Middle frontal gyrus (tissue), 1 donor: ENCODE results near the gene PPP1R8.
"Not testable (repeated sequence)": the region's sequence is repeated elsewhere in the genome, so short reads cannot be mapped to it uniquely, and the experiment has no call there.

Source experiments
- DNase-seq: peaks from one replicate; pipeline ENCODE4 v3.0.0-alpha.2; 2015; ENCODE audit warnings: low spot score; ENCODE audit errors: extremely low spot score

PPP1R8 gene

GRCh38 chr1:27831568-27832410 is 1.2 kb downstream of the PPP1R8 start:
- DNase-seq = no peak

- DNase-seq = no peak
These were observed 2.2 kb downstream of the PPP1R8 start for GRCh38 chr1:27832762-27833161.

- no peak for DNase-seq
These were observed 2.9 kb downstream of the PPP1R8 start for GRCh38 chr1:27833470-27833869.

GRCh38 chr1:27835046-27835445 is 4.5 kb downstream of the PPP1R8 start:
- no peak for DNase-seq

GRCh38 chr1:27835501-27835900 is 4.9 kb downstream of the PPP1R8 start:
- DNase-seq = no peak

- DNase-seq = no peak
These were observed 19.4 kb downstream of the PPP1R8 start for GRCh38 chr1:27849951-27850350.

- DNase-seq = no peak
These were observed 24.5 kb downstream of the PPP1R8 start for GRCh38 chr1:27855085-27855484.

- no peak for DNase-seq
These were observed 26.2 kb downstream of the PPP1R8 start for GRCh38 chr1:27856561-27857343.

- not testable (repeated sequence) for DNase-seq
These were observed 27.0 kb downstream of the PPP1R8 start for GRCh38 chr1:27857552-27857951.

GRCh38 chr1:27858072-27858948 is 27.7 kb downstream of the PPP1R8 start:
- DNase-seq = peak; percentile 67

GRCh38 chr1:27858949-27859576 is 28.5 kb downstream of the PPP1R8 start:
- DNase-seq = no peak

GRCh38 chr1:27861436-27861835 is 30.9 kb downstream of the PPP1R8 start:
- DNase-seq = no peak

GRCh38 chr1:27862004-27862403 is 31.4 kb downstream of the PPP1R8 start:
- DNase-seq = no peak

- no peak for DNase-seq
These were observed 32.3 kb downstream of the PPP1R8 start for GRCh38 chr1:27862671-27863537.

- DNase-seq = no peak
These were observed 32.9 kb downstream of the PPP1R8 start for GRCh38 chr1:27863538-27863915.

- DNase-seq = no peak
These were observed 33.8 kb downstream of the PPP1R8 start for GRCh38 chr1:27864264-27864895.

GRCh38 chr1:27865821-27866220 is 35.2 kb downstream of the PPP1R8 start:
- DNase-seq = no peak

GRCh38 chr1:27868556-27868931 is 38.0 kb downstream of the PPP1R8 start:
- DNase-seq = no peak

GRCh38 chr1:27868932-27869718 is 38.5 kb downstream of the PPP1R8 start:
- DNase-seq = no peak
